PFSK-1 (cell line): ENCODE results near the gene RPS6KL1.

Source experiments
- FOXP2 ChIP-seq: optimal IDR thresholded peaks from 2 replicates; pipeline ENCODE3; 2011; ENCODE audit warnings: borderline replicate concordance, control low read depth, inconsistent platforms; ENCODE audit not compliant: insufficient read depth; ENCODE audit errors: extremely low read length, extremely low read depth
- POLR2AphosphoS5 ChIP-seq: IDR thresholded peaks from 2 replicates; pipeline ENCODE4 v1.6.1; 2012; ENCODE audit warnings: low read depth, mild to moderate bottlenecking, control low read depth, low read length, moderate library complexity
- REST ChIP-seq, 2 experiments: IDR thresholded peaks; 2 replicates each; pipeline versions ENCODE4 v1.6.1 to v1.8.0; 2011 to 2012; ENCODE audit warnings: low read depth in 2 of 2, low read length in 2 of 2, control low read depth in 1 of 2, inconsistent platforms in 1 of 2, mild to moderate bottlenecking in 1 of 2, moderate library complexity in 1 of 2; ENCODE audit not compliant: insufficient read depth in 1 of 2
- SIN3A ChIP-seq: IDR thresholded peaks from 2 replicates; pipeline ENCODE4 v1.6.1; 2012; ENCODE audit warnings: mild to moderate bottlenecking, low read length, moderate library complexity, borderline replicate concordance; ENCODE audit not compliant: insufficient read depth
- TAF1 ChIP-seq: IDR thresholded peaks from 2 replicates; pipeline ENCODE4 v1.6.1; 2012; ENCODE audit warnings: low read length, control low read depth, borderline replicate concordance; ENCODE audit not compliant: insufficient read depth

Gene RPS6KL1

DNA sequence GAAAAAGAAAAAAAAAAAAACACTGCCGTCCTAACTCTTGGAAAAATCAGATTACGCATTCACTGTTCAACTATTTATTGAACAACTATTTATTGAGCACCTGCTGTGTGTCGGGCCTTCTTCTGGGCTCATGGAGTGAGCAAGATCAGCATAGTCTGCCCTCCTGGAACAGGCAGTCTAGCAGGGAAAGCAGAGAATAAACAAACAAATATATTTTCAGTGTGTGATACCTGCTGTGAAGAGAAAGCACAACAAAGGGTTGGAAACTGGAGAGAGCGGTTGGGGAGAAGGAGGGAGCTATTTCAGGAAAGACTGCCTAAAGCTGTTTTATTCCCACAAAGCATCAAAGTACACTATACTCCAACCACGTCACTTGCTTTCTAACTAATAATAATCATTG, 57.9 kb downstream of the RPS6KL1 start:
- no peak for TF ChIP-seq FOXP2
- no peak for TF ChIP-seq POLR2AphosphoS5
- no peak for TF ChIP-seq REST (IDR thresholded peaks at IDR 0.05; ENCODE audit: insufficient read depth in 1 of 2, low read depth in 2 of 2, low read length in 2 of 2)
- TF ChIP-seq TAF1: no peak
- no peak for TF ChIP-seq SIN3A

DNA sequence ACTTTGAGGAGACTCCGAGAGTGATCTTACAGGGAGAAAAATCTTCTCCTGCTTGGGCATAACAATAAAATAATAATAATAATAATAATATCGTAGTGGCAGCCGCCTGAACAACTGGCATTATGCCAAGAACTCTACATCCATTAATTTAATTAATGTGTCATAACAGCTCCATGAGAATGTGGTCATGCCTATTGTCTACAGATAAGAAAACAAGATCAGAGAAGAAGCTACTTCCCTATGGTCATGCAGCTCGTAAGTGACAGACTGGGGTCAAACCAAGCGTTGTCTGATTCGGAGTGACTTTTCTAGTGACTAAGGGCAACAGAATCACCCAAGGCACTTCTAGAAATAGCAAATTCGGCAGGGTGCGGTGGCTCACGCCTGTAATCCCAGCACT, 58.9 kb downstream of the RPS6KL1 start:
- TF ChIP-seq REST (IDR thresholded peaks at IDR 0.05; ENCODE audit: insufficient read depth in 1 of 2, low read depth in 2 of 2, low read length in 2 of 2): no peak
- TF ChIP-seq POLR2AphosphoS5: no peak
- TF ChIP-seq FOXP2: no peak
- no peak for TF ChIP-seq TAF1

GRCh38 chr14:74863274-74863673, 59.8 kb downstream of the RPS6KL1 start:
- TF ChIP-seq POLR2AphosphoS5 (no peak), REST (IDR thresholded peaks at IDR 0.05; ENCODE audit: insufficient read depth in 1 of 2, low read depth in 2 of 2, low read length in 2 of 2) (no peak), SIN3A (no peak), FOXP2 (no peak), TAF1 (no peak)

GRCh38 chr14:74861734-74862090, 61.3 kb downstream of the RPS6KL1 start:
- TF ChIP-seq POLR2AphosphoS5: no peak
- TF ChIP-seq TAF1: no peak
- no peak for TF ChIP-seq SIN3A
- TF ChIP-seq REST (IDR thresholded peaks at IDR 0.05; ENCODE audit: insufficient read depth in 1 of 2, low read depth in 2 of 2, low read length in 2 of 2): no peak
- no peak for TF ChIP-seq FOXP2
